HG03139 (cell line): ENCODE measurements around the gene RAB20.

Source experiments
- ATAC-seq: cut with Tn5 transposase; IDR thresholded peaks from one replicate; pipeline ENCODE4 v1.9.1; 2021; ENCODE audit not compliant: unreplicated experiment

The RAB20 gene

GRCh38 chr13:110474713-110475112 lies 86.8 kb downstream of the RAB20 start:
- no peak for ATAC-seq
